SU-DHL-6 (cell line): ENCODE results near the gene BARHL2.

Experiments used
- H2AFZ ChIP-seq: fragments of 200-600 bp; sonication (generic); 2 replicates; pipeline ENCODE4 v1.6.1; 2014; ENCODE audit warnings: low read depth, mild to moderate bottlenecking, moderate library complexity, mixed read lengths, antibody characterized with exemption, low read length; ENCODE audit not compliant: severe bottlenecking
- H3F3A ChIP-seq: fragments of 200-600 bp; shearing (Covaris generic); 2 replicates; pipeline ENCODE4 v1.6.0; 2016; ENCODE audit warnings: antibody characterized with exemption, mild to moderate bottlenecking; ENCODE audit not compliant: insufficient read depth
- H3K27ac ChIP-seq: fragments of 200-600 bp; sonication (generic); 2 replicates; pipeline ENCODE4 v1.5.1; 2016; ENCODE audit warnings: low read depth, mild to moderate bottlenecking, low read length, moderate library complexity, mixed read lengths
- H3K27me3 ChIP-seq: fragments of 200-600 bp; sonication (generic), shearing (Covaris generic); 2 replicates; pipeline ENCODE4 v1.6.0; 2014; ENCODE audit warnings: mild to moderate bottlenecking, low read length
- H3K36me3 ChIP-seq: fragments of 200-600 bp; sonication (generic); 2 replicates; pipeline ENCODE4 v1.6.1; 2014; ENCODE audit warnings: mild to moderate bottlenecking, low read length, mixed read lengths
- H3K4me2 ChIP-seq: fragments of 300-600, 200-600 bp; shearing (Covaris generic), sonication (generic); 2 replicates; pipeline ENCODE4 v1.6.0; 2014; ENCODE audit warnings: low read length, low read depth, mild to moderate bottlenecking; ENCODE audit not compliant: poor library complexity, severe bottlenecking
- H3K4me3 ChIP-seq: fragments of 200-600 bp; sonication (generic); 2 replicates; pipeline ENCODE4 v1.5.1; 2014; ENCODE audit warnings: antibody characterized with exemption, low read length, mild to moderate bottlenecking, mixed read lengths; ENCODE audit not compliant: insufficient read depth, poor library complexity, severe bottlenecking
- H3K79me2 ChIP-seq: fragments of 200-600 bp; sonication (generic); 2 replicates; pipeline ENCODE4 v1.6.1; 2014; ENCODE audit warnings: mild to moderate bottlenecking, low read length, moderate library complexity; ENCODE audit not compliant: insufficient read depth
- H3K9ac ChIP-seq: fragments of 200-600 bp; sonication (generic); 2 replicates; pipeline ENCODE4 v1.7.0; 2014; ENCODE audit warnings: mild to moderate bottlenecking, low read length
- H3K9me2 ChIP-seq: fragments of 200-600 bp; sonication (generic); replicated peaks from 2 replicates; pipeline ENCODE4 v1.6.1; 2014; ENCODE audit warnings: low read length; ENCODE audit not compliant: insufficient read depth
- H3K9me3 ChIP-seq: fragments of 200-600 bp; sonication (generic); 2 replicates; pipeline ENCODE4 v1.6.1; 2014; ENCODE audit warnings: low read length, mixed read lengths; ENCODE audit not compliant: insufficient read depth
- H4K20me1 ChIP-seq: fragments of 200-600 bp; sonication (generic); 2 replicates; pipeline ENCODE4 v1.6.1; 2014; ENCODE audit warnings: low read depth, mild to moderate bottlenecking, antibody characterized with exemption, low read length, moderate library complexity, mixed read lengths
- CTCF ChIP-seq: fragments of 200-600 bp; sonication (generic); IDR thresholded peaks from one replicate; pipeline ENCODE4 v1.5.1; 2017; ENCODE audit warnings: antibody characterized with exemption, mild to moderate bottlenecking, low read length, moderate library complexity; ENCODE audit not compliant: insufficient read depth, poor library complexity, severe bottlenecking
- EZH2phosphoT487 ChIP-seq: fragments of 200-600 bp; sonication (generic), shearing (Covaris generic); conservative IDR thresholded peaks from 2 replicates; pipeline ENCODE4 v1.6.1; 2018; ENCODE audit warnings: mild to moderate bottlenecking, antibody characterized with exemption, low read length, moderate library complexity, mixed read lengths

Gene BARHL2

GRCh38 chr1:90748668-90749067 lies 31.6 kb upstream of the BARHL2 start:
- Histone ChIP-seq H2AFZ (no peak overlapping the region), H3K79me2 (no peaks in the 10 kb centered on the region), H3K27me3 (no peaks in the 10 kb centered on the region), H3K4me2 (no peak overlapping the region), H3K36me3 (no peaks in the 10 kb centered on the region), H3K4me3 (no peak overlapping the region), H3F3A (no peaks in the 10 kb centered on the region), H3K9me3 (no peaks in the 10 kb centered on the region), H3K27ac (no peak overlapping the region), H3K9ac (no peak overlapping the region), H3K9me2 (no peaks in the 10 kb centered on the region), H4K20me1 (no peaks in the 10 kb centered on the region)
- no peak for TF ChIP-seq EZH2phosphoT487
- no peak for TF ChIP-seq CTCF

- Histone ChIP-seq H3K27me3 (no peaks in the 10 kb centered on the region), H3K4me2 (no peak overlapping the region), H3K27ac (no peak overlapping the region), H3K79me2 (no peaks in the 10 kb centered on the region), H4K20me1 (no peaks in the 10 kb centered on the region), H3K4me3 (no peak overlapping the region), H3F3A (no peaks in the 10 kb centered on the region), H2AFZ (no peak overlapping the region), H3K36me3 (no peaks in the 10 kb centered on the region), H3K9me3 (no peaks in the 10 kb centered on the region), H3K9ac (no peak overlapping the region), H3K9me2 (no peaks in the 10 kb centered on the region)
- no peak for TF ChIP-seq EZH2phosphoT487
- TF ChIP-seq CTCF = no peak
These were observed 29.8 kb upstream of the BARHL2 start for GRCh38 chr1:90746857-90747256.

GRCh38 chr1:90745972-90746371 lies 28.9 kb upstream of the BARHL2 start:
- Histone ChIP-seq H3K79me2 (no peaks in the 10 kb centered on the region), H3K27ac (no peak overlapping the region), H3F3A (no peaks in the 10 kb centered on the region), H4K20me1 (no peaks in the 10 kb centered on the region), H2AFZ (no peak overlapping the region), H3K9me3 (no peaks in the 10 kb centered on the region), H3K9me2 (no peaks in the 10 kb centered on the region), H3K9ac (no peak overlapping the region), H3K27me3 (no peaks in the 10 kb centered on the region), H3K4me3 (no peak overlapping the region), H3K4me2 (no peak overlapping the region), H3K36me3 (no peaks in the 10 kb centered on the region)
- TF ChIP-seq CTCF (no peak), EZH2phosphoT487 (no peak)
